Measurements from ENCODE around the gene SNAI3. TPM values are rescaled to one million over a fixed set of nuclear protein-coding genes. Genes with fewer than 3 reads are reported as not detected.

Gene SNAI3
- total and polyA plus RNA-seq, 2 donors (not counting 1 experiment from before 2014, with no cell fraction given): 6.5 to 8.8 TPM

DNA sequence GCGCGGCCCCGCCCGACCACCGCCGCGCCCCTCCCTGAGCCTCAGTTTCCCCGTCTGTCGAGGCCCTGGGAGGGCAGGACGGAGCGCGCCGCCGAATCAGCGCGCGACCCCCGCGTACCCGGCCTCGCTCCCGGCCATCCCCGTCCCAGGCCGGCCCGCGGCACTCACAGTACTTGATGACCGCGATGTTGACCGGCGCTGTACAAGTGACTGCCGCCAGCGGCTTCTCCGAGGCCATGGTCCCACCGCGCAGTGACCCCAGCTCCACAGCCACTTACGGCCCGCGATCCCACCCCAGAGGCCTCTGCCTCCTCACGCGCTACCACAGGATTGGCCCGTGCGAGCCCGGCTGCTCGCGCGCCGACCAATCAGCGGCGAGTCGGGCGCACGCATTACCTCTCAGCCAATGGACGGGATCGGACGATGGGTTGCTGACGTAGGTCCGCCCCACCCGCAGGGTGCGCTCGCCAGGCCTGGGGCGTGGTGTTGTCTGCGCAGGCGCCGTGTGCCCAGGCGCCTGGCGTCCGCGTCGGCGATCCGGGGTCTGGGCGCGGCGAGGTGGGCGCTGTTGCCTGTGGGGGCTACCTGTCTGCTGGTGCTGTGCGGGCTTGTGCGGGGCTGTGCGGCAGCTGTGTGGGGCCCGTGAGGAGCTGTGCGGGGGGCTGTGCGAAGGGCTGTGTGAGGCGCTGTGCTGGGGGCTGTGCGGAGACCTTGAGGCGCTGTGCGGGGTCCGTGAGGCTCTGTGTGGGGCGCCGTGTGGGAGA, 23.3 kb downstream of the SNAI3 start, which contains the start of gene MVD:
MVD (minus strand) TSS at position 249 of the 764 bp plus-strand sequence; CDS start at position 238, 11 bp downstream.
- H3K4me1 Mint-ChIP-seq: peaks cover 31% of the 10 kb centered on the region
- peaks cover 48% of the 10 kb centered on the region for H3K79me2 ChIP-seq (ENCODE audit: control insufficient read depth, insufficient read depth, low read length)
- peak within 1 kb of the TSS; percentile 92 for H3K4me3 Mint-ChIP-seq
- H3K27ac ChIP-seq (ENCODE audit: low read length in 2 of 2): peak within 1 kb of the TSS; percentile 62 to 88
- no peaks in the 10 kb centered on the region for H3K27me3 Mint-ChIP-seq
- H3K4me2 ChIP-seq (replicated peaks; ENCODE audit: low read depth, low read length, poor library complexity, severe bottlenecking): peak within 1 kb of the TSS; percentile 94
- DNase-seq (peak; percentile 97), ATAC-seq (ENCODE audit: low read depth) (peak; percentile 96)
- WGBS (ENCODE audit: insufficient coverage): under 1% methylated on average over 88 of the region's 88 CpGs
- H3K9me3 Mint-ChIP-seq (ENCODE audit: insufficient read depth): no peaks in the 10 kb centered on the region
- peak within 1 kb of the TSS; percentile 96 for H2AFZ ChIP-seq (ENCODE audit: insufficient read depth, low read depth, low read length, poor library complexity, severe bottlenecking)
- peaks cover 0 to 4% of the 10 kb centered on the region in 2 experiments for H3K36me3 ChIP-seq (replicated peaks in 1 of 2; ENCODE audit: control extremely low read depth in 1 of 2, control insufficient read depth in 1 of 2, extremely low read depth in 1 of 2, insufficient read depth in 2 of 2, low read length in 1 of 2)
- intact Hi-C loops (cut with micrococcal nuclease): loop anchor here (1.0 to 2.0 kb wide), 7 partner anchors 12 to 140 kb away; partner anchors contain the start of genes CDT1, CTU2, CYBA and RNF166
- peak within 1 kb of the TSS; percentile 93 for H3K27ac Mint-ChIP-seq
- TF ChIP-seq CTCF (IDR thresholded peaks at IDR 0.05) (no peak), EZH2 (IDR thresholded peaks at IDR 0.05; ENCODE audit: borderline replicate concordance, insufficient read depth, low read depth, low read length, poor library complexity, severe bottlenecking) (no peak)
- CTCF ChIA-PET: interaction anchor here (0.7 to 3.0 kb wide), 2 partner anchors 18 to 22 kb away, joined by 3 to 13 read pairs; no protein-coding TSS in a partner anchor
- no peaks in the 10 kb centered on the region for H4K20me1 ChIP-seq (ENCODE audit: control insufficient read depth, insufficient read depth, low read length, poor library complexity, severe bottlenecking)
- no peaks in the 10 kb centered on the region for H3K9me3 ChIP-seq (ENCODE audit: control extremely low read depth in 1 of 3, control insufficient read depth in 2 of 3, insufficient read depth in 1 of 3, low read length in 2 of 3)
- H3K4me3 ChIP-seq (ENCODE audit: control extremely low read depth in 1 of 5, extremely low read depth in 1 of 5, insufficient read depth in 1 of 5, low read depth in 2 of 5, low read length in 4 of 5): peak within 1 kb of the TSS; percentile 49 to 89 (median 88)
- POLR2A ChIA-PET: interaction anchor here (0.6 to 1.9 kb wide), 7 partner anchors 11 to 38 kb away, joined by 3 to 6 read pairs (median 4); no protein-coding TSS in a partner anchor
- H3K4me1 ChIP-seq (ENCODE audit: control insufficient read depth in 2 of 2, insufficient read depth in 2 of 2, low read length in 2 of 2): peaks cover 18 to 30% of the 10 kb centered on the region in 2 donors
- H3K9ac ChIP-seq (ENCODE audit: low read length): peak within 1 kb of the TSS; percentile 91
- H3K27me3 ChIP-seq (replicated peaks in 1 of 4; ENCODE audit: control extremely low read depth in 1 of 4, control insufficient read depth in 3 of 4, insufficient read depth in 4 of 4, low read length in 3 of 4): no peaks in the 10 kb centered on the region

Measured in B cell (primary cell).